Neural progenitor cell (in vitro differentiated cells): ENCODE measurements around the gene KIAA0753.

Source experiments
- EZH2 ChIP-seq: fragments of 200-600 bp; sonication (generic); IDR thresholded peaks from 2 replicates; pipeline ENCODE4 v1.6.1; 2017; ENCODE audit warnings: antibody characterized with exemption, mild to moderate bottlenecking, moderate library complexity
- EZH2phosphoT487 ChIP-seq: fragments of 200-600 bp; sonication (generic); IDR thresholded peaks from 2 replicates; pipeline ENCODE4 v1.6.1; 2017; ENCODE audit warnings: antibody characterized with exemption
- TF ChIP-seq, protein P1 (sequence below): fragments of 200-600 bp; sonication (generic); IDR thresholded peaks from 2 replicates; pipeline ENCODE4 v1.5.1; 2017; ENCODE audit warnings: antibody characterized with exemption, mild to moderate bottlenecking

GRCh38 chr17:6589266-6589946, 51.1 kb downstream of the KIAA0753 start:
- no peak for TF ChIP-seq EZH2
- TF ChIP-seq, protein P1, sequence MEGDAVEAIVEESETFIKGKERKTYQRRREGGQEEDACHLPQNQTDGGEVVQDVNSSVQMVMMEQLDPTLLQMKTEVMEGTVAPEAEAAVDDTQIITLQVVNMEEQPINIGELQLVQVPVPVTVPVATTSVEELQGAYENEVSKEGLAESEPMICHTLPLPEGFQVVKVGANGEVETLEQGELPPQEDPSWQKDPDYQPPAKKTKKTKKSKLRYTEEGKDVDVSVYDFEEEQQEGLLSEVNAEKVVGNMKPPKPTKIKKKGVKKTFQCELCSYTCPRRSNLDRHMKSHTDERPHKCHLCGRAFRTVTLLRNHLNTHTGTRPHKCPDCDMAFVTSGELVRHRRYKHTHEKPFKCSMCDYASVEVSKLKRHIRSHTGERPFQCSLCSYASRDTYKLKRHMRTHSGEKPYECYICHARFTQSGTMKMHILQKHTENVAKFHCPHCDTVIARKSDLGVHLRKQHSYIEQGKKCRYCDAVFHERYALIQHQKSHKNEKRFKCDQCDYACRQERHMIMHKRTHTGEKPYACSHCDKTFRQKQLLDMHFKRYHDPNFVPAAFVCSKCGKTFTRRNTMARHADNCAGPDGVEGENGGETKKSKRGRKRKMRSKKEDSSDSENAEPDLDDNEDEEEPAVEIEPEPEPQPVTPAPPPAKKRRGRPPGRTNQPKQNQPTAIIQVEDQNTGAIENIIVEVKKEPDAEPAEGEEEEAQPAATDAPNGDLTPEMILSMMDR, result no peak
- no peak for TF ChIP-seq EZH2phosphoT487
